ENCODE results near the gene GARIN5A.
"Not testable (repeated sequence)": the region's sequence is repeated elsewhere in the genome, so short reads cannot be mapped to it uniquely, and the experiment has no call there.

Gene GARIN5A

GRCh38 chr19:50486823-50487515 lies 10.3 kb upstream of the GARIN5A start:
- DNase-seq = no peak

- DNase-seq = no peak
Measured at GRCh38 chr19:50485284-50485955, 8.8 kb upstream of the GARIN5A start.

GRCh38 chr19:50482916-50483315 lies 6.3 kb upstream of the GARIN5A start:
- no peak for DNase-seq

- DNase-seq = no peak
Measured at GRCh38 chr19:50482271-50482855, 5.7 kb upstream of the GARIN5A start.

GRCh38 chr19:50481351-50482149 lies 4.9 kb upstream of the GARIN5A start:
- DNase-seq = no peak

GRCh38 chr19:50480281-50481111 lies 3.8 kb upstream of the GARIN5A start:
- DNase-seq = no peak

GRCh38 chr19:50479761-50480251 lies 3.2 kb upstream of the GARIN5A start:
- DNase-seq = no peak

- DNase-seq = no peak
Measured at GRCh38 chr19:50478901-50479715, 2.5 kb upstream of the GARIN5A start.

GRCh38 chr19:50477751-50478515 lies 1.3 kb upstream of the GARIN5A start:
- DNase-seq = no peak

GRCh38 chr19:50476907-50477238 lies 225 bp upstream of the GARIN5A start:
- no peak for DNase-seq

GRCh38 chr19:50475736-50476223 lies 868 bp downstream of the GARIN5A start:
- DNase-seq = no peak

- DNase-seq = no peak
Measured at GRCh38 chr19:50475101-50475568, 1.5 kb downstream of the GARIN5A start.

- not testable (repeated sequence) for DNase-seq
Measured at GRCh38 chr19:50473336-50473735, 3.3 kb downstream of the GARIN5A start.

GRCh38 chr19:50468818-50469217 lies 7.8 kb downstream of the GARIN5A start:
- no peak for DNase-seq

GRCh38 chr19:50467566-50467965 lies 9.1 kb downstream of the GARIN5A start:
- DNase-seq = no peak

GRCh38 chr19:50466706-50467039 lies 10.0 kb downstream of the GARIN5A start:
- no peak for DNase-seq

GRCh38 chr19:50465986-50466705 lies 10.5 kb downstream of the GARIN5A start:
- peak; percentile 66 for DNase-seq

GRCh38 chr19:50465000-50465399 lies 11.6 kb downstream of the GARIN5A start:
- DNase-seq = no peak

GRCh38 chr19:50464348-50464747 lies 12.3 kb downstream of the GARIN5A start:
- DNase-seq = no peak

- no peak for DNase-seq
Measured at GRCh38 chr19:50462970-50463369, 13.7 kb downstream of the GARIN5A start.

All from COR-L47 (cell line).